ENCODE measurements around the gene CDH24. TPM values are rescaled to one million over a fixed set of nuclear protein-coding genes. Genes with fewer than 3 reads are reported as not detected.
"Not testable (repeated sequence)": the region's sequence is repeated elsewhere in the genome, so short reads cannot be mapped to it uniquely, and the experiment has no call there.

Gene CDH24
- total RNA-seq, 2 donors from 2014 or later = 4.9 to 9.9 TPM

GRCh38 chr14:23017091-23017490 is 40.2 kb downstream of the CDH24 start:
- no peak for TF ChIP-seq POLR2A (IDR thresholded peaks at IDR 0.05)
- TF ChIP-seq, protein P1, sequence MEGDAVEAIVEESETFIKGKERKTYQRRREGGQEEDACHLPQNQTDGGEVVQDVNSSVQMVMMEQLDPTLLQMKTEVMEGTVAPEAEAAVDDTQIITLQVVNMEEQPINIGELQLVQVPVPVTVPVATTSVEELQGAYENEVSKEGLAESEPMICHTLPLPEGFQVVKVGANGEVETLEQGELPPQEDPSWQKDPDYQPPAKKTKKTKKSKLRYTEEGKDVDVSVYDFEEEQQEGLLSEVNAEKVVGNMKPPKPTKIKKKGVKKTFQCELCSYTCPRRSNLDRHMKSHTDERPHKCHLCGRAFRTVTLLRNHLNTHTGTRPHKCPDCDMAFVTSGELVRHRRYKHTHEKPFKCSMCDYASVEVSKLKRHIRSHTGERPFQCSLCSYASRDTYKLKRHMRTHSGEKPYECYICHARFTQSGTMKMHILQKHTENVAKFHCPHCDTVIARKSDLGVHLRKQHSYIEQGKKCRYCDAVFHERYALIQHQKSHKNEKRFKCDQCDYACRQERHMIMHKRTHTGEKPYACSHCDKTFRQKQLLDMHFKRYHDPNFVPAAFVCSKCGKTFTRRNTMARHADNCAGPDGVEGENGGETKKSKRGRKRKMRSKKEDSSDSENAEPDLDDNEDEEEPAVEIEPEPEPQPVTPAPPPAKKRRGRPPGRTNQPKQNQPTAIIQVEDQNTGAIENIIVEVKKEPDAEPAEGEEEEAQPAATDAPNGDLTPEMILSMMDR (IDR thresholded peaks at IDR 0.05) = no peak
- Histone ChIP-seq H3K27me3 (no peaks in the 10 kb centered on the region), H3K9me3 (no peaks in the 10 kb centered on the region), H3K36me3 (replicated peaks in 1 of 2; ENCODE audit: insufficient read depth in 1 of 2, low read depth in 2 of 2) (no peaks in the 10 kb centered on the region), H3K4me1 (no peaks in the 10 kb centered on the region), H3K4me3 (no peak overlapping the region), H3K27ac (no peak overlapping the region)
- DNase-seq = no peak
- WGBS, 2 donors = 72 to 79% methylated on average over 5 of the region's 5 CpGs
- intact Hi-C loops (cut with DNase I) = no loop called here
- ATAC-seq = no peak

GRCh38 chr14:23015618-23016017 is 41.7 kb downstream of the CDH24 start:
- no peaks in the 10 kb centered on the region for H3K27me3 ChIP-seq
- no peak overlapping the region for H3K4me3 ChIP-seq
- TF ChIP-seq POLR2A (IDR thresholded peaks at IDR 0.05) = no peak
- TF ChIP-seq, protein P1 (IDR thresholded peaks at IDR 0.05) = no peak
- no peaks in the 10 kb centered on the region for H3K36me3 ChIP-seq (replicated peaks in 1 of 2; ENCODE audit: insufficient read depth in 1 of 2, low read depth in 2 of 2)
- intact Hi-C loops (cut with DNase I) = no loop called here
- no peaks in the 10 kb centered on the region for H3K4me1 ChIP-seq
- no peaks in the 10 kb centered on the region for H3K9me3 ChIP-seq
- no peak for DNase-seq
- no peak overlapping the region for H3K27ac ChIP-seq
- no peak for ATAC-seq
- WGBS, 2 donors = 79 to 82% methylated on average over 4 of the region's 4 CpGs

GRCh38 chr14:23013749-23014054 is 43.6 kb downstream of the CDH24 start:
- DNase-seq; H3K27ac ChIP-seq; intact Hi-C loops (cut with DNase I); ATAC-seq; H3K36me3 ChIP-seq (replicated peaks in 1 of 2; ENCODE audit: insufficient read depth in 1 of 2, low read depth in 2 of 2); H3K4me3 ChIP-seq; H3K27me3 ChIP-seq; H3K9me3 ChIP-seq; H3K4me1 ChIP-seq: not testable (repeated sequence)
- WGBS, 2 donors = 84 to 94% methylated on average over 5 of the region's 5 CpGs

GRCh38 chr14:23013054-23013748 is 44.1 kb downstream of the CDH24 start:
- Histone ChIP-seq H3K27ac (no peak overlapping the region), H3K4me3 (no peak overlapping the region), H3K9me3 (no peaks in the 10 kb centered on the region), H3K27me3 (no peaks in the 10 kb centered on the region), H3K4me1 (peaks cover 4% of the 10 kb centered on the region), H3K36me3 (replicated peaks in 1 of 2; ENCODE audit: insufficient read depth in 1 of 2, low read depth in 2 of 2) (no peaks in the 10 kb centered on the region)
- no peak for ATAC-seq
- WGBS, 2 donors = 62 to 66% methylated on average over 6 of the region's 6 CpGs
- intact Hi-C loops (cut with DNase I) = no loop called here
- DNase-seq = no peak
- no peak for TF ChIP-seq POLR2A (IDR thresholded peaks at IDR 0.05)
- TF ChIP-seq, protein P1 (IDR thresholded peaks at IDR 0.05) = no peak

DNA sequence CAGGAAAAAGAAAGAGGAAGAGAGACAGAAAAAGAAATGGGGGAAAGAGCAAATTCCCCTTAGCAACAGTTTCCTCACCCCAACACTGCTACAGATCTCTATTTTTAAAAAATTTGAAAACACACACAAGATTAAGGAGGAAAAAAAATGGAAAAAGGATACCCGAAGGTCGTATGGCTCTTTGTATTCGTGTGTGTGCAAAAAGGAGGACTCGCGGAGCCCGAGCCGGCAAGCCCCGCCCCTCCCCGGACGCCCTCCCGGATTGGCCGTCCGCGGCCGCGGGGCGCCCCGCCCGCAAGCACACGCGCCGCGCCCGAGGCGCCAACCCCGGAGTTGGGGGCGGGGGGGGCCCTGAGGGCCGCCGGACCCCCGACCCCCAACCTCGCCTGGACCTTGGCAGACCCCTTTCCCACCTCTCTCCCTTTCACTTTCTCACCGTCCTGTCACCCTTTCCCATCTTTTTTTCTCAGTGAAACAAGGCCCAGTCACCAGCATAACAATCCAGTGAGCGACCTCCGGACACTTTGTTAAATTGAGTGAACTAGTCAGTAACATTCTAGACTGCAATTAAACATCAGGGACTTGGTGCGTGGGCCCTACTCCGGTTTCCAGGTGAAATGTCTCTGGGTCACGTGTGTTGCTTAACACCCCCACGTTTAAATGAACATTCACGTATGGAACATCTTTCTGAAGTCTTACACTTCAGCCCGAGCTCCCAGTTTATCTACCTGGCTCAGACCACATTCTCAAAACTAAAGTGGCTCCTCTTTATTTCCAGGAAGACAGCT is 47.2 kb downstream of the CDH24 start, which contains the start of gene C14orf93:
Gene C14orf93 (minus strand): TSS at position 205 of the 788 bp plus-strand sequence. CDS start 11,120 bp downstream, outside the sequence.
- DNase-seq (peak; percentile 84 to 90 (median 86)), ATAC-seq (peak; percentile 50)
- Histone ChIP-seq H3K27me3 (no peaks in the 10 kb centered on the region), H3K4me3 (peak within 1 kb of the TSS in 1 of 2 donors; percentile 0), H3K36me3 (replicated peaks in 1 of 2; ENCODE audit: insufficient read depth in 1 of 2, low read depth in 2 of 2) (no peaks in the 10 kb centered on the region), H3K4me1 (peaks cover 18% of the 10 kb centered on the region), H3K9me3 (no peaks in the 10 kb centered on the region), H3K27ac (peak within 1 kb of the TSS; percentile 63 to 83 (median 80))
- intact Hi-C loops (cut with DNase I) = no loop called here
- peak in 2 of 3 donors; percentile 46 to 49 for TF ChIP-seq POLR2A (IDR thresholded peaks at IDR 0.05)
- TF ChIP-seq, protein P1 (IDR thresholded peaks at IDR 0.05) = peak in 1 of 7 experiments; percentile 22
- 1% methylated on average over 38 to 40 of the region's 40 CpGs for WGBS, 2 donors

Data from body of pancreas (tissue), 4 donors.